ENCODE data around the gene MLXIP.

The MLXIP gene

GRCh38 chr12:122080149-122081082 is 1.9 kb downstream of the MLXIP start:
- DNase-seq, result no peak

- no peak for DNase-seq
These were observed 2.6 kb downstream of the MLXIP start for GRCh38 chr12:122081083-122081696.

GRCh38 chr12:122081697-122082221 is 3.2 kb downstream of the MLXIP start:
- DNase-seq, result peak; percentile 57

DNA sequence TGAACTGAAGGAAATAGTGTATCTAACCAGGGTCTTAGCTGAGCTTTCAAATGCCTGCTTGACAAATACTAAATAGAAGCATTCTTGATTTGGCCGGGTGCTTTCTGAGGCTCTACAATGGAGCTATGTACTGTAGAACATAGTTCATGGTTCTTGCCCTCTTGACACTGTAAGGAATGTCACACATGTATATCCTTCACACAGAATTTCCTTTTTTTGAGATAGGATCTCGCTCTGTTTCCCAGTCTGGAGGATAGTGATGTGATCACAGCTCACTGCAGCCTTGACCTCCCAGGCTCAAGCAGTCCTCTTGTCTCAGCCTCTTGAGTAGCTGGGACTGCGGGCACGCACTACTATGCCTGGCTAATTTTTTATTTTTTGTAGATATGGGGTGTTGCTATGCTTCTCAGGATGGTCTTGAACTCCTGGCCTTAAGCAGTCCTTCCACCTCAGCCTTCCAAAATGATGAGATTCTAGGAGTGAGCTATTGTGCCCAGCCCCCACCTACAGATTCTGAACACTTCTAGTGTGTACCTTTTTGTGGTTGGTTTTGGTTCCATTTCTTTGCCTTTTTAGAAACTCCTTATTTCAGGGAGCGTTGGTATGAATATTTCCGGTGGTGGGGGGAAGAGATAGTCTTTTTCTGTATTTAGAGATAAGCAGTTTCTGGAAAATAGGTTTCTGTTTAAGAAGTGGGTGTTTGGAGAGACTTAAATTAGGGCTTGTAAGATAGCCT is 4.2 kb downstream of the MLXIP start:
- DNase-seq, result no peak

DNA sequence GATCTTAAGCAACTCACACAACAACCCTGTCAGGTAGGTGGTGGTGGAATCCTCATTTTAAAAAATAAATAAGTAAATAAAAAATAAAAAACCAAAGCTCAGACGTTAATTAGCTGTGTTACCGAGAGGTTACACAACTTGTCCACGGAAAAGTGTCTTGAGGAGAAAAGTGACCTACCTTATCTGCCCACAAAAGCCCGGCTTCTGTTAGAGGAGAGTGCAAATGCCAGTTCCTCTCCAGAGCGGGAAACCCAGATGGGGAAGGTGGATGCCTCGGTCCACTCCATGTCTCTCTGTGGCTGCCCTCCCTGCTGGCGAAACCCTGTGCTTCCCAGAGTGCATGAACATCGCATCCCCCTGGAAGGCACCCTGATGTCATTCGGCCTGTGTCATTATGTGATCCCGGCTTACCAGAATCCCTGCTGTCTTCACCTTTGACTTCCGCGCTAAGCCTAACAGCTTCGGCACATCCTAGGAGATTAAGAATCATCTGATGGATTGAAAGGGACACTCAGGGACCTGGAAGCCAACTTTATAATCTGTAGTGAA is 6.4 kb downstream of the MLXIP start:
- no peak for DNase-seq

DNA sequence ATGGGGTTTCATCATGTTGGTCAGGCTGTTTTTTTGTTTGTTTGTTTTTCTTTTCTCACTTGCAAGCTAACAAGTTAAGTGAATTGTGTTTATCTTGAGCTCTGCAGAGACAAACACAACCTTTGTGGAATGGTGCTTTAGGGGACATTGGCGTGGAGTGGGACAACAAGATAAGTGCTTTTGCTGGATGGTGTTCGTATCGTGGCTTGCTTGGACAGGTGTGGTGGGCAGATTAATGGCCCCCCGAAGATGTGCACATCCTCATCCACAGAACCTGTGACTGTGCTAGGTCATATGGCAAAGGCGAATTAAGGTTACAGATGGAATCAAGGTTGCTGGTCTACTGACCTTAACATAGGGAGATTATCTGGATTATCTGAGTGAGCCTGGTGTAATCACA is 7.0 kb downstream of the MLXIP start:
- DNase-seq, result no peak

- no peak for DNase-seq
These were observed 7.6 kb downstream of the MLXIP start for GRCh38 chr12:122086116-122086515.

DNA sequence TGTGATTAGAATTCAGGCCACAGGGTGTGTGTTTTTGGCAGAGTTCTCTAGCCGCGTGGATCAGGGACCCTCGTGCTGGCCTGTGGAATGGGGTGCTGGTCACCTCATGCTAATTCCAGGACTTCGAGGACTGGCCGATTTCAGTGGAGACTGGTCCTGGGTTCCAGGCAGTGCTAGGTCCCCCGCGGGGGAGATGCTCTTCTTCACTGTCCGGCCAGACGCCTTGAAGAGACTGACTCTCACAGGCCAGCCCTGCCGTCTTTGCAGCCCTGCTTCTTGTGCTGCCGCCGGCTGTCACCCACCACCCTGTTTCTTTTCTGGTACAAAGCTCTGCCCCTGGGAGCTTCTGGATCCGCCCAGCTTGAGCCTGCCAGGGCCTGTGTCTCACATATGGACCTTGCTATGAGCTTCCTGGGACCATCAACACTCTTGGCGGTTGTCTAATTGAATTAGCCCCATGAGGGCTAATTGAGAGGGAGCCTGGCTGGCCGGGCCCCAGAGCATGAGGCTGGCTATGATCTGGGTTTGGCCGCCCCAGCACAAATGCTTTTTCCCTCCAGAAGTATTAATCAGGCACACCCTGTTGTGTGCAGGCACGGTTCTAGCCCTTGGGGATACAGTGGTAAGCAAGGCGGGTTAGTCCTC is 8.2 kb downstream of the MLXIP start:
- no peak for DNase-seq

DNA sequence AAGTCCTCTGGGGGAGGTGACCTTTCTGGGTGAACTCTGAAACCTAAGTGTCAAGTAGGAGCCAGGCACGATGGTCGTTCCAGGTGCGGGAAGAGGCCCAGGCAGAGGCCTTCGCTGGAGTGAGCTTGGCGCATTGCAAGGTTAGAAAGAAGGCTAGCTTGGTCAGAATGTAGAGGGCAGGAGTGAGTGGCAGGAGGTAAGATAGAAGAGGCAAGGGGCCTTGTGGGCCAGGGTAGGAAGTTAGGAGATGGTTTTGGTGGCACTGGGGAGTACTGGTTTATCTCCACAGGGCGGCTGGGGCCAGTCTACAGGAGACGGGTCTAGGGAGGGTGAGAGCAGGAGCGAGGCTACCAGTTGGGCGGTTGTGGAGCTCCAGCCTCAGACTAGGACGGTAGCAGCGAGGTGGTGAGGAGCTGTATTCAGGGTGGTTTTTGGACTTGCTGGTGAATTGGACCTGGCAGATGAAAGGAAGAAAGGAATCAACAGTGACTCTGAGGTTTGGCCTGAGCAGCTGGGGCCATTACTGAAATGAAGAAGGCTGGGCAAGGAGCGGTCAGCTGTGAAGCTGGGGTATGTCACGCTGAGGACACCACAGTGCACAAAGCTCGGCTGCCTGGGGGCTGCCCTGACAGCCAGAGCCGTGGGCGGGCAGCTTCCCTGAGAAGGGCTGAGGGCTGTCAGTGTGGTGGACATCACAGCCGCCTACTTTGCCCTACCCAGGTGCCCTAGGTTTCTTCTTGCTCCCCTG is 9.0 kb downstream of the MLXIP start:
- DNase-seq, result no peak

DNA sequence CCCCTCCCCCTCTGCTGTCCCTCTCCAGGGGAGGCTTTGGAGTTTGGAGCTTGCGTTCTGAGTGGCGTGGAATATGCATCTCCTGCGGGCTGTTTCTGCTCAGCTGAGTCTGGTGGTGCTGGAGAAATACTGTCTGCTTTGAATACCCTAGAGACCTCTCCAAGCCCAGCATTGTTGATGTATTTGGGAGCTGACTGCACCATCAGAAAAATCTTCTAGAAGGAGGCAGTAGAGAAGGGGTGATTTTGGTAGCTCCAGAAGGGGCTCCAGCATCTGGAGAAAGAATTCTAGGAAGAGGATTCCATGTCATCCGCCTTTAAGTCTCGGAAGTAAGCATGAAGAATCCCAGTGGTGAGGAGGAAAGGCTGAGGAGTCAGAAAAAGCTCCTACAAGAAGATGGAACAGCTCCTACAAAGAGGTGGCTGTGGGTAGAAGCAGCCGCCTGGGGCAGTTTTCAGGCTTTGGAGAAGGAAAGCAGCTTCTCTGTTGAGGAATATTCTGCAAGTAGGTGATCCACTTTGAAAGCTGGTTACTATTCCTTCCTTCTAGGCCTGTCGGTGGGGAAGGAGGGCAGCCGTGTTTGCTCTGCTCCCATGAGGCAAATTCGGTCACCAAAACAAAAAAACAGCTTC is 9.7 kb downstream of the MLXIP start:
- DNase-seq, result no peak

- peak; percentile 20 for DNase-seq
These were observed 10.5 kb downstream of the MLXIP start for GRCh38 chr12:122089077-122089476.

DNA sequence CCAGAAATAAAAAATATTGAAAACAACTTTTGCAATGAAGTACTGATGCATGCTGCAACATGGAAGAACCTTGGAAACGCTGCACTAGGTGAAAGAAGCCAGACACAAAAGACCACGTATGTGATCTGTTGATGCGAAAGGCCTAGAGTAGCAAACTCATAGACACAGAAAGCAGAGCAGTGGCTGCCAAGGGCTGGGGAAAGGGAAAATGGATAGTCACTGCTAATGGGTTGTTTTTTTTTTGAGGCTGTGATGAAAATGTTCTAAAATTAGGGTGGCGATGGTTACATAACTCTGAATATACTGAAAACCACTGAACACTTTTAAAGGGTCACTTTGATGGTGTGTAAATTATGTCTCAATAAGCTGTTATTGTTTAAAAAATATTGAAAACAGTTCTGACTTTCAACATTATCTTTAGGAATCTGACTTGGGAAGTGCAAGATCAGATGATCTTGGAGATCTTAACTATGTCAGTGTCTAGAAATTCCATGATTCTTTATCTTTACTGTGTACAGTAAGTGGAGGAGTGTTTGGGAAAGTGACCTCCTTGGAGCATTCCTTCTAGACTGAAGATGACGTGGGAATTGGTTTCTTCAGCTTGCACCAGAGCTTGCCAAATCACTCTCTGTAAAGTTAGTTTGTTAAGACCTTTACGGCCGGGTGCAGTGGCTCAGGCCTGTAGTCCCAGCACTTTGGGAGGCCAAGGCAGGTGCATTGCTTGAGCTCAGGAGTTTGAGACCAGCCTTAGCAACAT is 12.4 kb downstream of the MLXIP start:
- DNase-seq, result no peak

DNA sequence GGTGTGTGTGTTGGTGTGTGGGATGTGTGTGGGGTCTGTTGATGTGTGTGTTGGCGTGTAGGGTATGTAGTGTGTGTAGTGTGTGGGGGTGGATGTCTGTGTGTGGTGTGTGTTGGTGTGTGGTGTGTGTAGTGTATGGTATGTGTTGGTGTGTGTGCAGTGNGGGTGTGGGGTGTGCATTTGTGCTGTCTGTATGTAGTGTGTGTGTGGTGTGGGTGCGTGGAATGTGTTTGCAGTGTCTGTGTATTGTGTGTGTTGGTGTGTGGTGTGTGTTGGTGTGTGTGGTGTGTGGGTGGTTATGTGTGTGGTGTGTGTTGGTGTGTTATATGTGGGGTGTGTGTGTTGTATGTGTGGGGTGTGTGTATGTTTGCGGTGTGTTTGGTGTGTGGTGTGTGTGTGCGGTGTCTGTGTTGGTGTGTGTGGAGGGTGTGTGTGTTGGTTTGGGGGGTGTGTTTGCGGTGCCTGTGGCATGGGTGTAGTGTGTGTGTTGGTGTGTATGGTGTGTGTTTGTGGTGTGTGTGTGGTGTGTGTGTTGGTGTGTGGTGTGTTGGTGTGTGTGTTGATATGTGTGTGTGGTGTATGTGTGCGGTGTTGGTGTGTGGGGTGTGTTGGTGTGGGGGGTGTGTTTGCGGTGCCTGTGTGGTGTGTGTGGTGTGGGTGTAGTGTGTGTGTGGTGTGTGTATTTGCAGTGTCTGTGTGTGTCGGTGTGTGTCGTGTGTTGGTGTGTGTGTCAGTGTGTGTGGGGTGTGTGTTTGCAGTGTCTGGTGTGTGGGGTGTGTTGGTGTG is 14.7 kb downstream of the MLXIP start:
- no peak for DNase-seq

DNA sequence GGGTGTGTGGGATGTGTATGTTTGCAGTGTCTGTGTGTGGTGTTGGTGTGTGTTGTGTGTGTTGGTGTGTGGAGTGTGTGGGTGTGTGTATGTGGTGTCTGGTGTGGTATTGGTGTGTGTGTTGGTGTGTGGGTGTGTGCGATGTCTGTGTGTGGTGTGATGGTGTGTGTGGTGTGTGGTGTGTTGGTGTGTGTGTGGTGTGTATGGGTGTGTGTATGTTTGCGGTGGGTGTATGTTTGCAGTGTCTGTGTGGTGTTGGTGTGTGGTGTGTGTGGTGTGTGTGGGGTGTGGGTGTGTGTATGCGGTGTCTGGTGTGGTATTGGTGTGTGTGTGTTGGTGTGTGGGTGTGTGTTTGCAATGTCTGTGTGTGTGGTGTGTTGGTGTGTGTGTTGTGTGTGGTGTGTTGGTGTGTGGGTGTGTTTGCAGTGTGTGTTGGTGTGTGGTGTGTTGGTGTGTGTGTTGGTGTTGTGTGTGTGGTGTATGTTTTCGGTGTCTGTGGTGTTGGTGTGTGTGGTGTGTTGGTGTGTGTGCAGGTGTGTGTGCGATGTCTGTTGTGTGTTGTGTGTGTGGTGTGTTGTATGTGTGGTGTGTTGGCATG is 15.7 kb downstream of the MLXIP start:
- DNase-seq, result no peak

- no peak for DNase-seq
These were observed 16.4 kb downstream of the MLXIP start for GRCh38 chr12:122094735-122095631.

GRCh38 chr12:122096014-122096413 is 17.5 kb downstream of the MLXIP start:
- no peak for DNase-seq

DNA sequence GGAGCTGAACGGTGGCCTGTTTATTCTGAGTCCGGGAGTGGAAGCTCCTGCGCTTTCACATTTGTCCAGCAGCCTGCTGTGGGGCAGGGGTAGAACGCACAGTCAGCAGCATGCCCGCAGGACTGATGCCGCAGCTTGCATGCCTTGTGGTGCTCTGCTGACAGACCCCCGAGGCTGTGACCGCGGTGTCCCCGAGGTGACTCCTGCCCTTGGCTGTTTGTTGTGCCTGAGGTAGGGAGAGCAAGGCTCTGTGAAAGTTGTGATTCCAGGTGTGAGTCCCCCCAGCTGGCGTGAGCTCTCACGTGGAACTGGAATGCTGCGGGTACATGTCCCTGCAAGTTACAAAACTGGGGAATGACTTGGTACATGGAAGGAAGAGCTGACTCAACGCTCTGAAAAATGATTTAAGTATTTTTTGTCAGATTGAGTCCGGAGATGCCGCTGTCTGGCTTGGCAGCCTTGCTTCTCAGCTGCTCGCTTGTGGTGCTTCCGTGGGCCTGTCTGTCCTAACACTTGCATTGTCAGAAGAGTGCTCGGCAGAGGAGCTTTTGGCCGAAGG is 18.1 kb downstream of the MLXIP start:
- DNase-seq, result no peak

DNA sequence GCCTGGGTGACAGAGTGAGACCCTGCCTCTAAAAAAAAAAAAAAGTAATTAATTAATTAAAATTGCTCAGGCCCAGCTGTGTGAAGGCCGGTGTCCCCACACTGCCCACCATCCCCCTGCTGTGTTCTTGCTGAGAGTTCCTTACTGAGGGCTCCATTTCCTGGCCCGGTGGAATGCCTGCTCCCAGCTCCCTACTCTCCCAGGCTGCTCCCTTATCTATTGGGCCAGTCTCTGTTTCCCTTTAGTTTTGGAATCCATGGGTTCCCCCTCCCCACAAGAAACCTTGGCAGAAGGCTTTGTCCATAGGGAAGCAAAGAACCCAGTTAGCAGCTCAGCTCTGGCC is 19.0 kb downstream of the MLXIP start:
- no peak for DNase-seq

Data from DMS79 (cell line).